Calu3 (cell line): Measurements from ENCODE around the gene EDA2R. TPM values are rescaled to one million over a fixed set of nuclear protein-coding genes. Genes with fewer than 3 reads are reported as not detected.

ENCODE experiments used
- BruUV-seq: library from RNA; stranded (reverse); fragments of 400-500 nt; replicated peaks from 2 replicates; lab custom pipeline; 2021; lab: Mats Ljungman, UMichigan
- CTCF ChIA-PET: fragments of 300-600 bp; sonication (Branson Sonifier 250); formaldehyde crosslinking; loops from one replicate; lab custom pipeline; 2022; ENCODE audit warnings: antibody characterized with exemption; lab: Charles Lee
- DNase-seq: peaks from one replicate; pipeline ENCODE4 v3.0.0; 2022
- H3K27ac Mint-ChIP-seq: one replicate; pipeline ENCODE4 v1.8.0; 2022; ENCODE audit warnings: mixed read lengths; ENCODE audit not compliant: unreplicated experiment
- H3K27me3 Mint-ChIP-seq: one replicate; pipeline ENCODE4 v1.8.0; 2022; ENCODE audit warnings: mixed read lengths; ENCODE audit not compliant: unreplicated experiment
- H3K36me3 Mint-ChIP-seq: one replicate; pipeline ENCODE4 v1.8.0; 2022; ENCODE audit warnings: mild to moderate bottlenecking, moderate library complexity, mixed read lengths; ENCODE audit not compliant: insufficient read depth, unreplicated experiment
- H3K4me1 Mint-ChIP-seq: one replicate; pipeline ENCODE4 v1.8.0; 2022; ENCODE audit warnings: mild to moderate bottlenecking, low read depth, mixed read lengths; ENCODE audit not compliant: unreplicated experiment
- H3K4me3 Mint-ChIP-seq: one replicate; pipeline ENCODE4 v1.8.0; 2022; ENCODE audit warnings: mild to moderate bottlenecking, low read depth, moderate library complexity, mixed read lengths; ENCODE audit not compliant: unreplicated experiment
- H3K9me3 Mint-ChIP-seq: one replicate; pipeline ENCODE4 v1.8.0; 2022; ENCODE audit warnings: low read depth, mixed read lengths; ENCODE audit not compliant: unreplicated experiment
- intact Hi-C: fragments of 100-400 bp; cut with micrococcal nuclease; formaldehyde crosslinking; loops from one replicate; pipeline ENCODE4 v1.10.0; 2022; ENCODE audit not compliant: unreplicated experiment
- total RNA-seq: library from RNA; stranded (reverse); gene quantifications from 2 replicates; pipeline ENCODE4 v1.2.3, GENCODE V29; 2022
- TF ChIP-seq, protein P1 (sequence below): fragments of 200-600 bp; IDR thresholded peaks from one replicate; pipeline ENCODE4 v1.8.0; 2022; ENCODE audit warnings: antibody characterized with exemption; ENCODE audit not compliant: unreplicated experiment

EDA2R gene
- total RNA-seq, 1 experiment from 2014 or later, result not detected

DNA sequence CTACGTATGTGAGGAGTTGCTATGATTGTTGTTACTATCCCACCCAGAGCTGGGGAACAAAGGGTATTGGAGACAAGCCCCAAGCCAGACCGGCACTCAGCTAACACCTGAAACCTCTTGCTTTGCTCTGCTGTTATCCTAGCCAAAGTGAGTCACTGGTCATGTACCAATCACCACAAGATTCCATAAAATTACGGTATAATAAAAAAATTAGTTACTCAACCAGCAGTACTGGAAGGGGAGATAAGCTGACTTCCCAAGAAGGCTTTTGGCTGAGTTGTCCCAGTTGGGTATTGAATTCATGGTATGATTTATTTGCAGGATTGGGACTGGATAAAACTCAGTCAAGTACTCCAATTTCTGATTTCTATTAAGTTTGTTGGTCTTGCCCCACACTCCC is 5.3 kb downstream of the EDA2R start:
- Mint-ChIP-seq H3K27ac (no peak overlapping the region), H3K27me3 (no peaks in the 10 kb centered on the region), H3K36me3 (no peaks in the 10 kb centered on the region), H3K9me3 (peaks cover 11% of the 10 kb centered on the region), H3K4me3 (no peak overlapping the region), H3K4me1 (no peaks in the 10 kb centered on the region)
- intact Hi-C loops, result no loop called here
- TF ChIP-seq, protein P1, sequence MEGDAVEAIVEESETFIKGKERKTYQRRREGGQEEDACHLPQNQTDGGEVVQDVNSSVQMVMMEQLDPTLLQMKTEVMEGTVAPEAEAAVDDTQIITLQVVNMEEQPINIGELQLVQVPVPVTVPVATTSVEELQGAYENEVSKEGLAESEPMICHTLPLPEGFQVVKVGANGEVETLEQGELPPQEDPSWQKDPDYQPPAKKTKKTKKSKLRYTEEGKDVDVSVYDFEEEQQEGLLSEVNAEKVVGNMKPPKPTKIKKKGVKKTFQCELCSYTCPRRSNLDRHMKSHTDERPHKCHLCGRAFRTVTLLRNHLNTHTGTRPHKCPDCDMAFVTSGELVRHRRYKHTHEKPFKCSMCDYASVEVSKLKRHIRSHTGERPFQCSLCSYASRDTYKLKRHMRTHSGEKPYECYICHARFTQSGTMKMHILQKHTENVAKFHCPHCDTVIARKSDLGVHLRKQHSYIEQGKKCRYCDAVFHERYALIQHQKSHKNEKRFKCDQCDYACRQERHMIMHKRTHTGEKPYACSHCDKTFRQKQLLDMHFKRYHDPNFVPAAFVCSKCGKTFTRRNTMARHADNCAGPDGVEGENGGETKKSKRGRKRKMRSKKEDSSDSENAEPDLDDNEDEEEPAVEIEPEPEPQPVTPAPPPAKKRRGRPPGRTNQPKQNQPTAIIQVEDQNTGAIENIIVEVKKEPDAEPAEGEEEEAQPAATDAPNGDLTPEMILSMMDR, result no peak
- CTCF ChIA-PET, result no interaction called here
- no peak for DNase-seq
- no TSS peak for BruUV-seq

GRCh38 chrX:66632981-66633380 is 5.9 kb downstream of the EDA2R start:
- Mint-ChIP-seq H3K36me3 (no peaks in the 10 kb centered on the region), H3K27ac (no peak overlapping the region), H3K4me3 (no peak overlapping the region), H3K4me1 (no peaks in the 10 kb centered on the region), H3K9me3 (peaks cover 13% of the 10 kb centered on the region), H3K27me3 (no peaks in the 10 kb centered on the region)
- CTCF ChIA-PET, result no interaction called here
- intact Hi-C loops, result no loop called here
- DNase-seq, result no peak
- no TSS peak for BruUV-seq
- TF ChIP-seq, protein P1, result no peak

DNA sequence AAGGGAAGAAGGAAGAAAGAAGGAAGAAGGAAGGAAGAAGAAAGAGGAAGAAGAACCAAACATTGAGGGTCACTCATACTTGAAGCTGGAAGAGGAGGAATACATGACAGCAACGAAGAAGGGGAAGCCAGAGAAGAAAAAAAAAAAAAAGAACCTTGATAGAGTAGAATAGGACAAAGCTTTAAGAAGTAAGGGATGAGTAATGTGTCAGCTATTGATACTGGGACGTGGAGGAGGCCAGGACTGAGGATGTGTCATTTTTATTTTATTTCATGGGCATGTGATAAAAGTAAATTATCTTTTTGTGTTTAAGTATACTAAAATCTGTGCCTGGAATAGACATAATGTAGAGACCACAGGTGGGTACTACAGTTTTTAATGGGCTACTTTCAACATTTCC is 6.4 kb downstream of the EDA2R start:
- no TSS peak for BruUV-seq
- Mint-ChIP-seq H3K27me3 (no peaks in the 10 kb centered on the region), H3K4me1 (no peaks in the 10 kb centered on the region), H3K36me3 (no peaks in the 10 kb centered on the region), H3K9me3 (peaks cover 14% of the 10 kb centered on the region), H3K4me3 (no peak overlapping the region), H3K27ac (no peak overlapping the region)
- intact Hi-C loops, result no loop called here
- CTCF ChIA-PET, result no interaction called here
- DNase-seq, result no peak
- TF ChIP-seq, protein P1, result no peak

- no peak for DNase-seq
- H3K27me3 Mint-ChIP-seq, result no peaks in the 10 kb centered on the region
- no peaks in the 10 kb centered on the region for H3K36me3 Mint-ChIP-seq
- BruUV-seq, result no TSS peak
- H3K4me1 Mint-ChIP-seq, result no peaks in the 10 kb centered on the region
- TF ChIP-seq, protein P1, result no peak
- intact Hi-C loops, result no loop called here
- CTCF ChIA-PET, result no interaction called here
- H3K4me3 Mint-ChIP-seq, result no peak overlapping the region
- no peak overlapping the region for H3K27ac Mint-ChIP-seq
- H3K9me3 Mint-ChIP-seq, result peaks cover 16% of the 10 kb centered on the region
Measured at GRCh38 chrX:66625525-66625924, 13.4 kb downstream of the EDA2R start.
